Effector CD4-positive, alpha-beta T cell (primary cell): ENCODE data around the gene PRPSAP2.
"Not testable (repeated sequence)": the region's sequence is repeated elsewhere in the genome, so short reads cannot be mapped to it uniquely, and the experiment has no call there.

Experiments
- DNase-seq: peaks from one replicate; pipeline ENCODE4 v3.0.0-alpha.2; 2020
- total RNA-seq: gene quantifications from one replicate; lab custom pipeline; 2026; lab: John Stamatoyannopoulos, UW

Gene PRPSAP2
- total RNA-seq = 32.3 reads per million, percentile 58 among the genes with 10 or more reads in this experiment

DNA sequence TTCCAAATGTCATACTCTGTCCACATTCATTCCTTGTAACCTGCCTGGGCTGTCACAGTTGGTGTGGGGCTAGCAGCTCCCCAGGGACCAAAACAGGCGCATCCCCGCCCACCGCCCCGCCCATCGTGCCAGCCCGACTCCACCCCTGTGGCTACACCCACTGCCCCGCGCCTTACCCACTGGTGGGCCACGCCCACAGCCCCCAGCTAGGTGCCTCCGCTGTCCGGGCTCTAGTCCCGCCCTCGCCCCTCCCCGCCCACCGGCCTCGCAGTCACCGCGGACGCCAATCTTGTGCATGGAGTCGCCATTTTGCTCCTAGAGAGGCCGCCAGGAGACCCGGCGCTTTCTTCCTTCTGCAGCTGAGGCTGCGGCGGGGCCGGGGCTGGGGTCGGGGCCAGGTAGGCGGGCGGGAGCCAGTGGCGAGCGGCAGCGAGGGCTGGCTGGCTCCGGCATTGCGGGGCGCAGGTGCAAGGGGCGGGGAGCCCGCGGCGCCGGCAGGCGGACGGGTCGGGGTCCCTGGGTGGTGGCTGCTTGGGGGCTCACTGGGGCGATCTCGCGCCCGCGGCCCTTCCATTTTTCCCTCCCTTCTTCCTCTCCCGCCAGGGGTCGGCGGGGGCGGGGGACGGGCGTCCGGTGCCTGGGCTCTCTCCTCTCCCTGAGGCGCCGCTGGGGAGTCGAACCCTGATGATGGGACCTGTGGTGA, at the start of gene PRPSAP2:
TSS of gene PRPSAP2 (plus strand) at position 268 of the 703 bp plus-strand sequence. CDS start 7,703 bp downstream, outside the sequence.
- DNase-seq = peak; percentile 94

DNA sequence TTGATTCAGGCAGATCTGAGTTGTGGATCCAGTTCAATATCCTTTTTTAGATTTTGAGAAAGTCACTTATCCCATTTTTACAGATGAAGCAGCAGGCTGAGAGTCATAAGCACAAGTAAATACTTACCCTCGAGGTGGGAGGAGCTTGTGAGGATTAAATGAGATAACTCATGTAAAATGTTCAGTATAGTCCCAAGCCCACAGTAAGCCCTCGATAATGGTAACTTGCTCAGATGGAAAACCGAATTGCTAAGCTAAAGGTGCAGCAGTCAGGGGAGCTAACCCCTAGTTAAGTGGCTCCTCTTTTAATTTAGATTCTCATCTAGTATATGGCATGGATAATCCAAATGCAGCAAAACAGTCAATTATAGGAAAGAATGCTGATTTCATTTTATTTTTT, 42.0 kb upstream of the PRPSAP2 start:
- DNase-seq = not testable (repeated sequence)

DNA sequence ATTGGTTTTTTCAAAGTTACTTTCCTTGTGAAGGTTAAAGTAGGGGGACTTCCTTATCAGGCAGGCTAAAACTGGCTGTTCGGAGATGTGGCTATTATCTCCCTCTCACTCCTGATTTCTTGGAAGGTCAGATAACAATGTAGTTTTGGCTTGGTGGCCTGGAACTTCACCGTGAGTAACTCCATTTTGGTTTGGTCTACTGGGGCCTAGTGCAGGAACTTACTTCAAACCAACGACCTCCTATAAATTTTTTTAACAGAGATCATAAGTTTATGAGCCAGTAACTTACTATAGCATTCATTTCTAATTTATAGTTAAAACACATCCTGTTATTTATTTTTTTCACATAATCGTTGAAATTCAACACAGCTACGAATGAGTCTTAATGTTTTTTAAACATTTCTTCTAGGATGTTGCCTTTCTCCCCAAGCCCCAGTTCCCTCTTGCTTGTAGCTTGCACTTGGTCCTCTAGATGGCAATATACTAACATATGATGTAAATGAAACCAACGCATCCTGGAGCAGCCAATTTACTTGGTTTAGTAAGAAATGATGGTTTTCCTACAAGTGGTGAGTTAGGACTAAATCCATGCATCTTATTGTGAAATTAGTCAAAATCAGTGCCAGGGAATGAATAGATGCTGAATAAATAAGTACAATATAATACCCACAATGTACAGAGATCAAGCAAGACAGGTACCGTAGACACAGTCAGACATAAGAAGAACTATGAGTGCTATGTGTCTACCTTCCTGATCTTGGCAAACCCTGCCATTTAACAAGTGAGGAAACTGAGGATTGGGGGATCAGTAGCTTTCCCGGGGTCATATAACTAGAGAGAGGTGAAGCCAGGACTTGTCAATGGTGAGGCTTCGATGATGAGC, 41.2 kb upstream of the PRPSAP2 start:
- DNase-seq = peak; percentile 41

- DNase-seq = not testable (repeated sequence)
Observed at GRCh38 chr17:18821430-18821829, 36.5 kb upstream of the PRPSAP2 start.

DNA sequence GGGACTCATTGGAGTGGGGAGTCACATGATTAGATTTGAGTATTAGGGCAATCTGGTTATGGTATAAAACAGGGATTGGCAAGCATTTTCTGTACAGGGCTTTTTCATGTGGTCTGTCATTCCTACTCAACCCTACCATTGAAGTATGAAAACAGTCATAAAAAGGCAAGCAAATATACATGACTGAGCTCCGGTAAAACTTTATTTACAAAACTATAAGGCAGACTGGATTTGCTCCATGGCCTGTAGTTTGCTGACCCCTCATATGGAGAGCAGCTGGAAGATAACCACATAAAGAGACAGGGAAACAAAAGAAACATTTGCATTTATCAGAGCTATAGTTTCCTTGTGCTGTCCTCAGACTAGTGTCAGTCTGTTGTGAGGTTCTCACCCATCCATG, 30.3 kb upstream of the PRPSAP2 start:
- not testable (repeated sequence) for DNase-seq

- no peak for DNase-seq
Observed at GRCh38 chr17:18848501-18848900, 9.4 kb upstream of the PRPSAP2 start.

DNA sequence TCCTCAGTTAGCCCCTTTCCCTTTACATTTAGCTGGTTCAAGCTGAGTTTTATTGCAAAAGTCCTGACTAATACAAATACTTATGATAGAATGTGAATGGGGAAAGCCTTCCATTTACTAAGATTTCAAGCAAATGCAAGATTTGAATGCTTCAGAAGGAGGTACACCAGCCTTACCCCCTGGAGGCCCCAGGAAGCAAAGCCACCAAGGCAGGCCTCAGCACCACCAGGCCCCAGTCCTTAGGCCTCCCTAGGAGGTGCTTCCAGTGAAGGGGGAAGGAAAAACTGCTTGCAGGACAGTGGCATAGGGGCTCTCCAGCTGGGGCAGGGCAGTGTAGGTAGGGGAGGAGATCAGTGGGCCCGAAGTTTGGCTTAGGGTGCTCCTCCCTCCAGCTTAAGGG, 7.3 kb upstream of the PRPSAP2 start:
- no peak for DNase-seq

DNA sequence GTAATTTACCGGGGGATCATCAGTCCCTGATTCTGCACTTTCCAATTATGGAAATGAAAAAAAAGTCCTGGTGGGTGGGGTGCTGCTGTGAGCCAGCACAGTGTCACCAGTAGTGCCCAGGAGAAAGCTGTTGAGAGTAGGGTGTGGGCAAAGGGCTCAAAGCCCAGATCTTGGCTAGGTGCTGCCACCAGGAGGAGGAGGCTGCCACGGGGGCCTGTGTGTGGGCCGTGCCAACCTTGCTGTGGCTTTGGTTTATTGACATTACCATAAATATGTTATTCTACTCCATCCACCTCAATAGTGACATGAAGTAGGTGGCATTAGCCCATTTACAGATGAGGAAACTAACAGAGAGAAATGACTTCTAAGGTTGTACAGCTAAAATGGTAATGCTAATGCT, 6.7 kb upstream of the PRPSAP2 start:
- DNase-seq = no peak

GRCh38 chr17:18854956-18855355, 3.0 kb upstream of the PRPSAP2 start:
- DNase-seq = no peak

DNA sequence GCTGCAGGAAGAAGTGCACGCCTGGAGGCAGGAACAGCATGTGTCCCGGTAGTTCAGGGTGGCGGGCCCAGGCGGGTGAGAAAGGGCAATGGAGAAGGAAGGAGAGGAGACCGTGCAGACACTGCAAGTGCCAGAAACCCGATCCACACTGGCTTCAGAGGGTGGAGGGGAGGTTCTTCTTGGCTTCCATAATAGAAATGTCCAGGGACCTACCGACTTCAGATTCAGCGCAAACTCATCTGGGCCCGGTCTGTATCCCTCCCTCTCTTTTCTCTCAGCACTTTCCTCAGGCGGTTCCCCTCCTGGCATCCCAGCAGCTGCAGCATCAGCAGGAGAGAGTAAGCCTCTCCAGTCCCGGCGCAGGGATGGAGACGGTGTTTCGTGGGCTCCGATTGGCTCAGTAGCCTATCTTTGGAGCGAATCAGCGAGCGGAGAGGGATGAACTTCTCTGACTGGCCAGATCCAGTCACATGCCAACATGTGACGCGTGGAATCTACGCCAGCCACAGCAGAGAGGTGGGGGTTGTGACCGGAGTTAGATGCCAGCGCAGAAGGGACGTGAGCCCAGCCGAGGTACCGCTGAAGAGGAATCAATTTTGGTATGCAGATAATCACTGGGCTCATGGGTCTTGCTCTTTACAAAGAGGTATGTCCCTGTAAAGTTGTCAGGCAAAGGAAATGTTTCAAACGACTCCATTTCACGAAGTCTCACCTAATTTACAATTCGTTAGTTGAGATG, 1.9 kb upstream of the PRPSAP2 start:
- DNase-seq = peak; percentile 87

DNA sequence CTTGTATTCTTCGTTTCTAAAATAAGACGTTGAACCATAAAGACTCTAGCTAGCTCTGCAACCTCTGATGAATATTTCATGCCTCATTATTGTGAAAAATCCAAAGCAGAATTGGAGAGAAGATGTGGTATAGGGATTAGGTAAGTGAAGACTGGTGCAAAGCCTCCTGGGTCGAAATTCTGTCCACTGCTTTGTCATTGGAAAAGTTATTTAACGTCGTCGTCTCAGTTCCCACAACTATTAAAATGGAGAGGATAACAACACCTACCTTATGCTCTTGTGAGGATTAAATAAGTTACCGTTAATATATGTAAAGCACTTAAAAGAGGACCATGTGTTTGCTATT, 1.4 kb upstream of the PRPSAP2 start:
- DNase-seq = no peak

DNA sequence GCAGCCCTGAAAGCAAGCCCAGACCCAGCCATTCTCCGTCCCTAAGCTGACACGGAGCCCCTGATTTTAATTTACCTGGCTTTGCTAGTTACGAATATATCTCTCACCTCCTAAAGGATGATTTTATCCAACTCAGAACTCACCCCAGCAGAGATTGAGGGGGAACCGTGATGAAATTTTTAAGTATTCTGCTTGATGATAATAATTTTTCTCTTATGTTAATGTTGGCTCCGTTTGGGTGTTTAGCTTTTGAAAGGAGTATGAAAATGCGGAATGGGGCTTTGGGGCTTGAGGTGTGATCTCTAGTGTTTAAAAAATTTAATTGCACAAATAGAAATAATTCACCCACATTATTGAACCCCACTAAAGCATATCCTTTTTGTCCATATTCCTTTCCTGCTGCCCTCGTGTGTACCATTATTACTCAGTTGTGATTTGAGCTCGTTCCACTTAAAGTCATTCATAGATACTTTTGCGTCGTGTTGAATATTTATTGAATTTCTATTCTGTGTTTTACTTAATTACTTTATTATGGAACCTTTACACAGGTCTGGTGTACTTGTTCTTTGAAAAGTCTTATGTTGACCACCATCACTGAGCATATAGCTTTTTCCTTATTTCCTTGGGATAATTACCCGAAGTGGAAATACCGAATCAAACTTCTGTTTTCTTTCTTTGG, 775 bp downstream of the PRPSAP2 start:
- DNase-seq = no peak

DNA sequence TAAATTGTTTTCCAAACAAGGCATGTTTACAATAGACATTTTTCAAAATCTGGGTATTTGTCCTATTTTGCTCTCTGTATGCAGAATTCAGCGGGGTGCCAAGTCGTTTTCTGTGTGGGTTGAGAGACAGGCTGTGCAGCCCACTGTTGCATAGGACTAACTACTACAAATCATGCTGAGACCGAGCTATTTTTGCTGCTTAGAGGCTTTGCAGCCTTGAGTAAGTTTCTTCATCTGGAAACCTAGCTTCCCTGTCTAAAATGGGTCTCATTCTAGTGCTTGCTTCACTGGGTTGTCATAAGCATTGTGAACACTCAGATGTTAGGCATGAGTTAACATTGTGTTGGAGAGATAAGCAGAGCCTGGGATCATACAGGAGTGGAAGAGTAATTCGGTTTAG, 1.3 kb downstream of the PRPSAP2 start:
- no peak for DNase-seq

- DNase-seq = no peak
Observed at GRCh38 chr17:18860161-18860972, 2.4 kb downstream of the PRPSAP2 start.

DNA sequence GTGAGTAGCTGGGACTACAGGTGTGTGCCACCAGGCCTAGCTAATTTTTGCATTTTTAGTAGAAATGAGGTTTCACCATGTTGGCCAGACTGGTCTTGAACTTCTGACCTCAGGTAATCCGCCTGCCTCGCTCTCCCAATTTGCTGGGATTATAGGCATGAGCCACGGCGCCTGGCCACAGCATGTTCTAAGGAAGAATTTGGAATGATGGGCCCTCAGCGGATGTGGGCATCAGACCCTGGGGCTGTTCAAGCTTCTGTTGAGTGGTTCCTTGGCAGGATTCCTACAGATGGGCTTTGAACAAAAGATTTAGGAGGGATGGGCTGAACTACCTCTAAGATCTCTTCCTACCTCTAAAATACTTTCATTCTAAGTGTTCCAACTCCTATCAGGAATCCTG, 4.1 kb downstream of the PRPSAP2 start:
- no peak for DNase-seq

DNA sequence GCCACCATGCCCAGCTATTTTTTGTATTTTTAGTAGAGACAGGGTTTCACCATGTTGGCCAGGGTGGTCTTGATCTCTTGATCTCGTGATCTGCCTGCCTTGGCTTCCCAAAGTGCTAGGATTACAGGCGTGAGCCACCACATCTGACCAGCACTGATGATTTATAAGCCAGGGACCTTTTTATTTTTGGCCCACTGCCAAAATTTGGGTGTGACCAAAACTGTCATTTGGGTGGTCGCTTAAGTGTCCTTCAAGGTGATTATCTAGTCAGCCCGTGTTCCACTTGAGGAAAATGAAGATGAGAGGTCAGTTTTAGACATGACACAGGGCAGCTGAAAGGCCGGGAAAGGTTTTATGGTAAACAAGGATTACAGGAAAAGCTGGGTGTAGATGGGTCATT, 7.1 kb downstream of the PRPSAP2 start:
- DNase-seq = not testable (repeated sequence)

- DNase-seq = no peak
Observed at GRCh38 chr17:18866866-18867813, 9.2 kb downstream of the PRPSAP2 start.

DNA sequence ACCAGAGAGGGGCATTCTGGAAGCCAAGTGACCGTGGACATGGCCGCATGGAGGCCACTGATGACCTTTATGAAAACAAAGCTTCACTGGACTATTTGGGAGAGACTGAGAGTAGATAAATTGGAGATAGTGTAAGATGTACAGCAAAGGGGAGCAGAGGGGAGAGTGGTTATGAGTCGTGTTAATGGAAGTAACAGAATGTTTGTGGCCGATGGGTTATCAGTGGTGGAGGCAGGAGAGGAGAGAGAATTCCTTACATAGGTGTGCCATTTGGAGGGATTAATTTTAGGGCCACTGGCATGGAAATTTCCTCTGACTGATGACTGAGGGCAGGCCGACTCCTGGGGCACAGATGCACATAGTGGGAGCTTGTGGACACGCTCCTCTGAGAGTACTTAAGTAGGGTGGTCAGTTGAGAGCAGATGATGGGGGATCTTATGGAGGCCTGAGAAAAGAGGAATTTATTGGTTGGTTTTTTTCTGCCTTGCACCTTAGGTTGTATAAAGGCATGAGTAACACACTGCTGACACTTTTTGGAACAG, 19.2 kb downstream of the PRPSAP2 start:
- no peak for DNase-seq

DNA sequence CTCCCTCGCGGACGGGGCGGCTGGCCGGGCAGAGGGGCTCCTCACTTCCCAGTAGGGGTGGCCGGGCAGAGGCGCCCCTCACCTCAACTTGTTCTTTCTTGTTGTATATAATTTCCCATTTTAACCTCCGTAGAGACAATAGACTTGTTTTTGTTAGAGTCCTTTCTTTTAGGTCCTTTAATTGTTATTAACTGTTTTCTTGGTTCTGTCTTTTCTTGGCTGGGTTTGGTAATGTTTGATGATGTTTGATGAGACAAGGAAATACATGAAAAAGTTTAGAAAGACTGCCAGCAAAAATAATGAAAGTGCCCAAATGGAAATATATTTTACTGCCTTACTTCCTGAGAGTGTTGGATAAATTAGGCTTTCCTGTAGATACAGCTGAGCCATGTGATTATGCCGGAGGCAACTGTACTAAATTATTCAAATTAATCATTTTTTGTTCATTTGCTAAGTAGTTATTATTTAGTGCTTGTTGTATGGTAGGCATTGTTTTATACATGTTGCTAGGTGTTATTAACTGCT, 30.9 kb downstream of the PRPSAP2 start:
- DNase-seq = no peak

- no peak for DNase-seq
Observed at GRCh38 chr17:18889658-18890057, 31.7 kb downstream of the PRPSAP2 start.
